ENCODE results near the gene GAS7. TPM values are rescaled to one million over a fixed set of nuclear protein-coding genes. Genes with fewer than 3 reads are reported as not detected.

Gene GAS7
- total and polyA plus RNA-seq, 9 of the 15 experiments (the other 6 are each of a cell fraction or from before 2014, with no cell fraction given): 0.11 to 0.33 TPM; not detected in 7

DNA sequence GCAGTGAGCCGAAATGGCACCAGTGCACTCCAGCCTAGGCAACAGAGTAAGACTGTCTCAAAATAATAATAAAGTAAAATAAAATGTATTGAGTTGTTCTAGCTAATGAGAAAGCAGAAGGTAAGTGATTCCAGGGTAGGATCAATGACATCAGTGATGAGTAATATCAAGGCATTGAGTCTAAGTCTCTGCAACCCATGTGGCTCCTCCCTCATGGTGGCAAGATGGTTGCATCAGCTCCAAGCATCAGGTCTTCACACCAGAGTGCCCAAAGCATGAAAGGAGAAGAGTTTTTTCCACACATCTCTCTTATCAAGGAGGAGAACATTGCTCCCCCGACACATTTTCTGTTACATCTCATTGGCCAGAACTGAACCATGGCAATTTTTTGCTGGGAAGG is 34.8 kb upstream of the GAS7 start (continued):
- TF ChIP-seq ATF2 (CRISPR knock-in tag; IDR thresholded peaks at IDR 0.05) (no peak), ZFX (CRISPR knock-in tag; IDR thresholded peaks at IDR 0.05) (no peak), HSF4 (CRISPR knock-in tag; IDR thresholded peaks at IDR 0.05; ENCODE audit: borderline replicate concordance) (no peak), EGR1 (conservative IDR thresholded peaks at IDR 0.05) (no peak)
- TF ChIP-seq, protein P1, sequence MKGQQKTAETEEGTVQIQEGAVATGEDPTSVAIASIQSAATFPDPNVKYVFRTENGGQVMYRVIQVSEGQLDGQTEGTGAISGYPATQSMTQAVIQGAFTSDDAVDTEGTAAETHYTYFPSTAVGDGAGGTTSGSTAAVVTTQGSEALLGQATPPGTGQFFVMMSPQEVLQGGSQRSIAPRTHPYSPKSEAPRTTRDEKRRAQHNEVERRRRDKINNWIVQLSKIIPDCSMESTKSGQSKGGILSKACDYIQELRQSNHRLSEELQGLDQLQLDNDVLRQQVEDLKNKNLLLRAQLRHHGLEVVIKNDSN (CRISPR knock-in tag; IDR thresholded peaks at IDR 0.05): no peak

DNA sequence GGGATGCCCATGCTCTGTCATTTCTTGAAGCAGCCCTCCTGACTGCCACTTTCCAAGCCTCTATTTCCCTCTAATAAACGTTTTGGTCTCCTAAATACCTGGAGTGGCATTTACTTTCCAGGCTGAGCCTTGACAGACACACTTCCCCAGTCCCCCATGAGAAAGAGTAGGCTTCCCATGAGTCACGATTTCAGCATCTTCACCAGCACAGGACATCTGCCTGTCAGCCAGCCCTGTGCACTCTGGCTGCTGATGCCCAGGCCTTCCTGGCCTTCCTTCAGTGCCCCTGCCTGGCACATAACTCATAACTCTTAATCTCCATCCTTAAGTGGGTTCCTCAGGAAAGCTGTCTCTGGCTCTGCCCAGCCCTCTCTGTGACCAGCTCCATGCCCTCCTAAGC is 30.8 kb upstream of the GAS7 start:
- intact Hi-C loops (cut with micrococcal nuclease) (loop anchor here (5.0 kb wide), 1 partner anchor 262 kb away; no protein-coding TSS in a partner anchor), in situ Hi-C loops (cut with MboI) (no loop called here)
- H3K4me1 ChIP-seq (replicated peaks in 1 of 2; ENCODE audit: control insufficient read depth in 2 of 2, insufficient read depth in 2 of 2, low read length in 2 of 2): no peaks in the 10 kb centered on the region
- no TSS peak for BruUV-seq (replicated peaks)
- no peaks in the 10 kb centered on the region for H4K20me1 ChIP-seq (replicated peaks; ENCODE audit: control insufficient read depth, insufficient read depth, low read length)
- CTCF ChIA-PET (ENCODE audit: low intra/inter-chr PET ratio): no interaction called here
- WGBS (ENCODE audit: insufficient coverage, low coverage, missing lambda C conversion rate): 0% methylated on average over 2 of the region's 2 CpGs
- no peaks in the 10 kb centered on the region for H3K36me3 ChIP-seq (ENCODE audit: control insufficient read depth, insufficient read depth, low read length)
- POLR2A ChIA-PET: interaction anchor here (0.5 kb wide), 1 partner anchor 73 kb away, joined by 3 read pairs; no protein-coding TSS in a partner anchor
- no peak overlapping the region for H3K9ac ChIP-seq (ENCODE audit: insufficient read depth in 1 of 2, low read depth in 2 of 2, low read length in 2 of 2)
- no peak overlapping the region for H3K4me3 ChIP-seq
- FAIRE-seq: no peak
- no peak overlapping the region for H3K27ac ChIP-seq (ENCODE audit: extremely low read depth, low read depth, low read length)
- no peak for DNase-seq (ENCODE audit: extremely low read depth in 1 of 4, low spot score in 3 of 4)
- no peaks in the 10 kb centered on the region for H3K9me1 ChIP-seq (ENCODE audit: control insufficient read depth, insufficient read depth, low read length)
- H3K27me3 ChIP-seq (ENCODE audit: control insufficient read depth in 2 of 2, insufficient read depth in 2 of 2, low read length in 2 of 2): no peaks in the 10 kb centered on the region
- H3K4me2 ChIP-seq (ENCODE audit: insufficient read depth, low read length): no peak overlapping the region
- H3K79me2 ChIP-seq (ENCODE audit: control insufficient read depth, insufficient read depth, low read length): no peaks in the 10 kb centered on the region
- no peaks in the 10 kb centered on the region for H3K9me3 ChIP-seq (replicated peaks; ENCODE audit: control insufficient read depth, insufficient read depth, low read depth, low read length)
- no peak for ATAC-seq
- H2AFZ ChIP-seq (ENCODE audit: low read depth, low read length): no peak overlapping the region
- TF ChIP-seq, protein P2, sequence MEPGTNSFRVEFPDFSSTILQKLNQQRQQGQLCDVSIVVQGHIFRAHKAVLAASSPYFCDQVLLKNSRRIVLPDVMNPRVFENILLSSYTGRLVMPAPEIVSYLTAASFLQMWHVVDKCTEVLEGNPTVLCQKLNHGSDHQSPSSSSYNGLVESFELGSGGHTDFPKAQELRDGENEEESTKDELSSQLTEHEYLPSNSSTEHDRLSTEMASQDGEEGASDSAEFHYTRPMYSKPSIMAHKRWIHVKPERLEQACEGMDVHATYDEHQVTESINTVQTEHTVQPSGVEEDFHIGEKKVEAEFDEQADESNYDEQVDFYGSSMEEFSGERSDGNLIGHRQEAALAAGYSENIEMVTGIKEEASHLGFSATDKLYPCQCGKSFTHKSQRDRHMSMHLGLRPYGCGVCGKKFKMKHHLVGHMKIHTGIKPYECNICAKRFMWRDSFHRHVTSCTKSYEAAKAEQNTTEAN (CRISPR knock-in tag; IDR thresholded peaks at IDR 0.05): no peak
- TF ChIP-seq PHF8 (IDR thresholded peaks at IDR 0.05; ENCODE audit: borderline replicate concordance, low read length): no peak
- TF ChIP-seq NEUROD1 (IDR thresholded peaks at IDR 0.05; ENCODE audit: borderline replicate concordance, low read depth, low read length, partially characterized antibody): no peak
- TF ChIP-seq BCL6 (CRISPR knock-in tag; IDR thresholded peaks at IDR 0.05): no peak
- no peak for TF ChIP-seq BRCA1 (IDR thresholded peaks at IDR 0.05)
- TF ChIP-seq BRCA1 (CRISPR knock-in tag; IDR thresholded peaks at IDR 0.05): no peak
- TF ChIP-seq E2F8 (IDR thresholded peaks at IDR 0.05; ENCODE audit: low read depth, partially characterized antibody): no peak
- no peak for TF ChIP-seq TBL1XR1 (IDR thresholded peaks at IDR 0.05; ENCODE audit: low read length in 2 of 2)
- no peak for TF ChIP-seq ZNF280A (IDR thresholded peaks at IDR 0.05; ENCODE audit: low read depth, partially characterized antibody)
